HepG2 (cell line): ENCODE results near the gene PBX4. TPM values are rescaled to one million over a fixed set of nuclear protein-coding genes. Genes with fewer than 3 reads are reported as not detected.

Experiments used
- CENPT ChIP-seq: sonication (generic); formaldehyde crosslinking; IDR thresholded peaks from 2 replicates; pipeline ENCODE4 v1.8.0; 2022; ENCODE audit warnings: low read depth, mild to moderate bottlenecking, moderate library complexity, missing genetic modification reagents
- FOXJ3 ChIP-seq: sonication (generic); formaldehyde crosslinking; IDR thresholded peaks from 2 replicates; pipeline ENCODE4 v1.4.0; 2020; ENCODE audit warnings: missing genetic modification reagents, mild to moderate bottlenecking, borderline replicate concordance
- KDM5B ChIP-seq: sonication (generic); formaldehyde crosslinking; IDR thresholded peaks from 2 replicates; pipeline ENCODE4 v1.4.0; 2020; ENCODE audit warnings: missing genetic modification reagents, mild to moderate bottlenecking, borderline replicate concordance
- MAX ChIP-seq: IDR thresholded peaks from 2 replicates; pipeline ENCODE4 v1.6.1; 2012; ENCODE audit warnings: inconsistent platforms
- NRL ChIP-seq: sonication (generic); formaldehyde crosslinking; IDR thresholded peaks from 2 replicates; pipeline ENCODE4 v1.5.0; 2020; ENCODE audit warnings: missing genetic modification reagents, mild to moderate bottlenecking, moderate library complexity, borderline replicate concordance
- PAWR ChIP-seq: sonication (generic); formaldehyde crosslinking; IDR thresholded peaks from 2 replicates; pipeline ENCODE4 v1.4.0; 2020; ENCODE audit warnings: missing genetic modification reagents, mild to moderate bottlenecking, borderline replicate concordance
- PHF20 ChIP-seq: sonication (generic); formaldehyde crosslinking; IDR thresholded peaks from 2 replicates; pipeline ENCODE4 v1.5.0; 2020; ENCODE audit warnings: mild to moderate bottlenecking, missing genetic modification reagents
- REPIN1 ChIP-seq: sonication (generic); formaldehyde crosslinking; IDR thresholded peaks from 2 replicates; pipeline ENCODE4 v1.8.0; 2022; ENCODE audit warnings: missing genetic modification reagents, low read depth, mild to moderate bottlenecking, borderline replicate concordance
- SALL1 ChIP-seq: sonication (generic); formaldehyde crosslinking; IDR thresholded peaks from 2 replicates; pipeline ENCODE4 v1.8.0; 2022; ENCODE audit warnings: mild to moderate bottlenecking, missing genetic modification reagents
- SP5 ChIP-seq: IDR thresholded peaks from 2 replicates; pipeline ENCODE4 v1.6.1; 2016; ENCODE audit warnings: low read depth, borderline replicate concordance
- SPEN ChIP-seq: sonication (generic); formaldehyde crosslinking; IDR thresholded peaks from 2 replicates; pipeline ENCODE4 v1.5.1; 2020; ENCODE audit warnings: low read depth, mild to moderate bottlenecking, missing genetic modification reagents
- TIGD3 ChIP-seq: sonication (generic); formaldehyde crosslinking; IDR thresholded peaks from 2 replicates; pipeline ENCODE4 v1.5.1; 2020; ENCODE audit warnings: mild to moderate bottlenecking, missing genetic modification reagents, borderline replicate concordance
- YY1 ChIP-seq: IDR thresholded peaks from 2 replicates; pipeline ENCODE4 v1.6.1; 2011; ENCODE audit warnings: low read length, low read depth, moderate library complexity, mild to moderate bottlenecking; ENCODE audit not compliant: insufficient read depth, insufficient replicate concordance
- ZBTB25 ChIP-seq: IDR thresholded peaks from 2 replicates; pipeline ENCODE4 v1.6.1; 2018; ENCODE audit warnings: missing genetic modification reagents
- ZNF205 ChIP-seq: IDR thresholded peaks from 2 replicates; pipeline ENCODE4 v1.6.1; 2018; ENCODE audit warnings: missing biosample characterization, missing genetic modification reagents
- ZNF234 ChIP-seq: sonication (generic); formaldehyde crosslinking; conservative IDR thresholded peaks from 2 replicates; pipeline ENCODE4 v1.5.1; 2020; ENCODE audit warnings: mild to moderate bottlenecking, missing genetic modification reagents
- ZNF484 ChIP-seq: sonication (generic); formaldehyde crosslinking; IDR thresholded peaks from 2 replicates; pipeline ENCODE4 v1.5.1; 2020; ENCODE audit warnings: mild to moderate bottlenecking, low read depth, missing genetic modification reagents, borderline replicate concordance
- ZNF530 ChIP-seq: sonication (generic); formaldehyde crosslinking; IDR thresholded peaks from 2 replicates; pipeline ENCODE4 v1.5.0; 2020; ENCODE audit warnings: low read depth, mild to moderate bottlenecking, missing genetic modification reagents
- ZNF550 ChIP-seq: sonication (generic); formaldehyde crosslinking; IDR thresholded peaks from 2 replicates; pipeline ENCODE4 v1.4.0; 2020; ENCODE audit warnings: mild to moderate bottlenecking, missing genetic modification reagents, borderline replicate concordance
- ZNF556 ChIP-seq: sonication (generic); formaldehyde crosslinking; IDR thresholded peaks from 2 replicates; pipeline ENCODE4 v1.4.0; 2020; ENCODE audit warnings: mild to moderate bottlenecking, missing genetic modification reagents, borderline replicate concordance
- ZNF589 ChIP-seq: sonication (generic); formaldehyde crosslinking; conservative IDR thresholded peaks from 2 replicates; pipeline ENCODE4 v1.8.0; 2022; ENCODE audit warnings: mild to moderate bottlenecking, moderate library complexity, missing genetic modification reagents
- ZNF609 ChIP-seq: sonication (generic); formaldehyde crosslinking; IDR thresholded peaks from 2 replicates; pipeline ENCODE4 v1.4.0; 2020; ENCODE audit warnings: mild to moderate bottlenecking, missing genetic modification reagents, borderline replicate concordance
- polyA plus RNA-seq, 8 experiments: library from polyadenylated mRNA; depleted of rRNA in 3 of 8; stranded (reverse) in 7 of 8; unstranded in 1 of 8; fragments of >200 nt; fragmentation: Illumina TruSeq in 4 of 8; extraction: Trizol in 4 of 8; gene quantifications; 2 replicates each; pipeline versions ENCODE4 v1.2.1 to v1.2.3, GENCODE V29; 2011 to 2016; ENCODE audit warnings: low read depth in 4 of 8, missing spikeins in 1 of 8, mixed read lengths in 1 of 8; ENCODE audit not compliant: insufficient read depth in 1 of 8
- total RNA-seq, 5 experiments: library from RNA; depleted of rRNA; stranded (reverse); fragments of >200 nt; fragmentation: Illumina TruSeq; extraction: Trizol; gene quantifications; 2 replicates each; pipeline ENCODE4 v1.2.3, GENCODE V29; 2016; ENCODE audit warnings: low read depth in 1 of 5

The PBX4 gene
- total and polyA plus RNA-seq, 2 of the 13 experiments (the other 11 are each of a cell fraction or from before 2014, with no cell fraction given): not detected

- TF ChIP-seq SP5 (CRISPR knock-in tag) (no peak), TIGD3 (CRISPR knock-in tag) (no peak), CENPT (CRISPR knock-in tag) (no peak), ZNF234 (no peak), ZNF550 (CRISPR knock-in tag) (no peak), ZNF205 (CRISPR knock-in tag) (no peak), PAWR (no peak), ZNF609 (CRISPR knock-in tag) (no peak), ZNF589 (no peak), ZNF556 (no peak), MAX (peak; percentile 42; the same call in 1 of the 2 replicates), SPEN (CRISPR knock-in tag) (no peak), SALL1 (CRISPR knock-in tag) (peak; percentile 17; the same call in 1 of the 2 replicates), YY1 (peak; percentile 47), PHF20 (CRISPR knock-in tag) (no peak), FOXJ3 (no peak), ZBTB25 (CRISPR knock-in tag) (no peak), NRL (CRISPR knock-in tag) (peak; percentile 16; the same call in 1 of the 2 replicates), ZNF484 (CRISPR knock-in tag) (no peak), REPIN1 (no peak), KDM5B (CRISPR knock-in tag) (no peak; the same call in 1 of the 2 replicates), ZNF530 (CRISPR knock-in tag) (no peak)
These were observed 86.3 kb downstream of the PBX4 start (continued) for GRCh38 chr19:19531951-19532805.
